Activated B cell treated with CpG ODN at 0.5 μM for 24 hours (primary cell): ENCODE results near the gene AP2A2. TPM values are rescaled to one million over a fixed set of nuclear protein-coding genes. Genes with fewer than 3 reads are reported as not detected.

ENCODE experiments used
- ATAC-seq: fragments of 200-7000 bp; cut with Tn5 transposase; one replicate; pipeline ENCODE4 v1.10.0; 2021; ENCODE audit warnings: low read depth, mild to moderate bottlenecking, moderate library complexity
- CTCF ChIA-PET: fragments of 350-600 bp; sonication (Branson Sonifier 250); formaldehyde crosslinking; loops from one replicate; lab custom pipeline; 2021; ENCODE audit warnings: antibody characterized with exemption; lab: Charles Lee
- POLR2A ChIA-PET: fragments of 350-600 bp; sonication (Branson Sonifier 250); formaldehyde crosslinking; loops from one replicate; lab custom pipeline; 2021; ENCODE audit warnings: antibody characterized with exemption; lab: Charles Lee
- DNase-seq: peaks from one replicate; pipeline ENCODE4 v3.0.0; 2022
- H3K27ac Mint-ChIP-seq: one replicate; pipeline ENCODE4 v1.8.0; 2020; ENCODE audit warnings: mixed read lengths
- H3K27me3 Mint-ChIP-seq: one replicate; pipeline ENCODE4 v1.8.0; 2021; ENCODE audit warnings: mixed read lengths
- H3K36me3 Mint-ChIP-seq: one replicate; pipeline ENCODE4 v1.8.0; 2021; ENCODE audit warnings: low read depth, mixed read lengths
- H3K4me1 Mint-ChIP-seq: one replicate; pipeline ENCODE4 v1.8.0; 2021; ENCODE audit warnings: mixed read lengths
- H3K4me3 Mint-ChIP-seq: one replicate; pipeline ENCODE4 v1.8.0; 2020; ENCODE audit warnings: mild to moderate bottlenecking, mixed read lengths
- H3K9me3 Mint-ChIP-seq: one replicate; pipeline ENCODE4 v1.8.0; 2020; ENCODE audit warnings: mixed read lengths
- intact Hi-C: fragments of 100-400 bp; cut with micrococcal nuclease; formaldehyde crosslinking; loops from one replicate; pipeline ENCODE4 v1.15.1; 2024
- total RNA-seq: library from RNA; stranded (reverse); gene quantifications from 2 replicates; pipeline ENCODE4 v1.2.3, GENCODE V29; 2022
- TF ChIP-seq, protein P1 (sequence below): fragments of 200-600 bp; IDR thresholded peaks from one replicate; pipeline ENCODE4 v1.8.0; 2022; ENCODE audit warnings: antibody characterized with exemption, mild to moderate bottlenecking

The AP2A2 gene
- total RNA-seq, 1 donor from 2014 or later = 49.6 TPM

DNA sequence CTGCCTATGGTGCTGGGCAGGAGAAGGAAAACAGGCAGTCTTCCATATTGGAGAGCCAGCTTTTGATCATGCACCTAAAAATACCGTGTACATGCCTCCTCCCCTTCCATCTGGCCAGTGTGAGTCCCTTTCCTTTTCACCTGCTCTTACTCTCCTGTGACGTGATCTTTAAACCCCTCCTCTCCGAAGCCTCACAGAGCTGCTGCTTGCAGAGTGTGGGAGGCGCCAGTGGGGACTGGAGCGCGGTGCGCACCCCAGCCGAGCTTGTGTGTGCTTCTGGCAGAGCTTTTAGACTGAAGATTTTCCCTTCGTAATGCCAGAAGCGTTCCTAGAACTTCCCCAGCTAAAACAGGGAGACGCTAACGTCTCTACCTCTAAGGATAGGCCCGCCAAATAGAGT is 81.1 kb downstream of the AP2A2 start:
- Mint-ChIP-seq H3K27me3 (no peaks in the 10 kb centered on the region), H3K27ac (no peak overlapping the region), H3K4me3 (no peak overlapping the region), H3K4me1 (no peaks in the 10 kb centered on the region), H3K9me3 (no peaks in the 10 kb centered on the region), H3K36me3 (peaks cover 84% of the 10 kb centered on the region)
- ChIA-PET CTCF (no interaction called here), POLR2A (no interaction called here)
- intact Hi-C loops = no loop called here
- no peak for ATAC-seq
- DNase-seq = no peak
- TF ChIP-seq, protein P1, sequence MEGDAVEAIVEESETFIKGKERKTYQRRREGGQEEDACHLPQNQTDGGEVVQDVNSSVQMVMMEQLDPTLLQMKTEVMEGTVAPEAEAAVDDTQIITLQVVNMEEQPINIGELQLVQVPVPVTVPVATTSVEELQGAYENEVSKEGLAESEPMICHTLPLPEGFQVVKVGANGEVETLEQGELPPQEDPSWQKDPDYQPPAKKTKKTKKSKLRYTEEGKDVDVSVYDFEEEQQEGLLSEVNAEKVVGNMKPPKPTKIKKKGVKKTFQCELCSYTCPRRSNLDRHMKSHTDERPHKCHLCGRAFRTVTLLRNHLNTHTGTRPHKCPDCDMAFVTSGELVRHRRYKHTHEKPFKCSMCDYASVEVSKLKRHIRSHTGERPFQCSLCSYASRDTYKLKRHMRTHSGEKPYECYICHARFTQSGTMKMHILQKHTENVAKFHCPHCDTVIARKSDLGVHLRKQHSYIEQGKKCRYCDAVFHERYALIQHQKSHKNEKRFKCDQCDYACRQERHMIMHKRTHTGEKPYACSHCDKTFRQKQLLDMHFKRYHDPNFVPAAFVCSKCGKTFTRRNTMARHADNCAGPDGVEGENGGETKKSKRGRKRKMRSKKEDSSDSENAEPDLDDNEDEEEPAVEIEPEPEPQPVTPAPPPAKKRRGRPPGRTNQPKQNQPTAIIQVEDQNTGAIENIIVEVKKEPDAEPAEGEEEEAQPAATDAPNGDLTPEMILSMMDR = no peak

DNA sequence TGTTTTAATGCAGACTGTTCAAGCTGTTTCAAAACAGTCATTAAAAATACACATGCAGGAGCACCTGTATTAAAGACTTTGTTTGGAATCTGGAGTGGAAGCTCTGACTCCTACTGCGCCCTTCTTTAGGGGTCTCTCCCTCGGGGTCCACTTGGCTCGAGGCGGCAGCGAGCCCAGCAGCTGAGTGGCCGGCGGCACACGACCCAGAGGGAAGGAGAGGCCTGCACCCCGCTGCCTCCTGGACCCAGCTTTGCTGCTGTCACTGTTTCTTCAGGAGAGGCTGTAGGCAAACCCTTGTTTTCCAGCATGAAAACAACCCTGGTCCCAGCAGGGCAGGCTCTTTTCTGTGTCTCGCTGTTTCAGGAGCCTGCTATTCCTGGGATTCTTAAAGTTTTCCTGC is 81.6 kb downstream of the AP2A2 start:
- CTCF ChIA-PET = no interaction called here
- TF ChIP-seq, protein P1 = no peak

DNA sequence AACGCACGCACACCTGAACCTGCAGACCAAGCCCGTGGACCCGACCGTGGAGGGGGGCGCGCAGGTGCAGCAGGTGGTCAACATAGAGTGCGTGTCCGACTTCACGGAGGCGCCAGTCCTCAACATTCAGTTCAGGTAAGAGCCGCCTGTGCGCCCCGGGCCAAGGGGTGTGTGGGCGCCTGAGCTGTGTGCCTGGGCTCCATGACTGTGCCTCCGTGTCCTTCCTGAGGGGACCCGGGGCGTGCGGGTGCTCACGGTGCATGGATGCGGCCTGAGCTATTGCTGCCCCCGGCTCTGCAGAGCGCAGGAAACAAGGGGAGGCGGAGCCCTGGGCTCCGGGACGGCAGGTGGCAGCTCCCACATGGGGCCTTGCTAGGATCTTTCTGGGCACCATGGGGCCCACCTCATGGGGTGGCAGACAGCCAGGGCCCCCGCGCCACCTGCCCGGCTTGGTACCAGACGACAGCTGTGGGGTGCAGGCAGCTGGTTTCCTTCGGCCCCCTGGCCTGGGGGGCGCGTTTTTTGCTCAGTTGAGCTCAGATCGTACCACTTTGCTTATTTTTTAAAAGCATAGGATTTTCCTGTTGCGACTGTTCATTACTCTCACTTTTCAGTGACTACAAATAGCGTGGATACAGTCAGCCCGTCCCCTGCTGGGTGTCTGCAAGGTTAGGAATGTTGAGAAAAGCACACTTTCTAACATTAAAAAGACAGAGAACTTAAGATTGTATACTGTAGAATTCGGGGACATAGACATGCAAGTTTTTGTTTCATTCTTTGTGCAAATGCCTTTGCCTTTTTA is 82.5 kb downstream of the AP2A2 start:
- Mint-ChIP-seq H3K4me1 (no peaks in the 10 kb centered on the region), H3K27ac (no peak overlapping the region), H3K27me3 (no peaks in the 10 kb centered on the region), H3K4me3 (no peak overlapping the region), H3K9me3 (no peaks in the 10 kb centered on the region), H3K36me3 (peaks cover 75% of the 10 kb centered on the region)
- TF ChIP-seq, protein P1 = no peak
- POLR2A ChIA-PET = no interaction called here
- CTCF ChIA-PET = no interaction called here
- DNase-seq (no peak), ATAC-seq (no peak)
- intact Hi-C loops = no loop called here

More for the DNA sequence above, 81.6 kb downstream of the AP2A2 start:
- Mint-ChIP-seq H3K27me3 (no peaks in the 10 kb centered on the region), H3K36me3 (peaks cover 84% of the 10 kb centered on the region), H3K27ac (no peak overlapping the region), H3K4me1 (no peaks in the 10 kb centered on the region), H3K9me3 (no peaks in the 10 kb centered on the region), H3K4me3 (no peak overlapping the region)
- no peak for DNase-seq
- POLR2A ChIA-PET = no interaction called here
- intact Hi-C loops = no loop called here
- no peak for ATAC-seq

DNA sequence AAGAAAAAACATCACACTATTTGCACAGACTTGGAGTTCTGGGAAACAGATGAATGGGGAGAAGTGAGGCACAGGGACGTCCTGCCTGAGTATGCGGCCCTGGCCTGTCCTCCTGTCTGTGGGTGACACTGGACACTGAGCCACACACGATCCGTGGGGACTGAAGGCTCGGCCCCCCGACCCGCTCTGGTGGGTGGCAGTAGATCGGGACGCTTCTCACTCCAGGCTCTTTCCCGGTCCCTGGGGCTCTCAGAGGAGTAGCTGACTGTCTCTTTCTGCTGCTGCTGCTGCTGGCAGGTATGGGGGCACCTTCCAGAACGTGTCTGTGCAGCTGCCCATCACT is 83.1 kb downstream of the AP2A2 start:
- H3K4me3 Mint-ChIP-seq = no peak overlapping the region
- TF ChIP-seq, protein P1 = no peak
- CTCF ChIA-PET = no interaction called here
- DNase-seq (no peak), ATAC-seq (no peak)
- H3K4me1 Mint-ChIP-seq = no peaks in the 10 kb centered on the region
- intact Hi-C loops = no loop called here
- H3K27me3 Mint-ChIP-seq = no peaks in the 10 kb centered on the region
- POLR2A ChIA-PET = no interaction called here
- H3K9me3 Mint-ChIP-seq = no peaks in the 10 kb centered on the region
- no peak overlapping the region for H3K27ac Mint-ChIP-seq
- peaks cover 69% of the 10 kb centered on the region for H3K36me3 Mint-ChIP-seq

DNA sequence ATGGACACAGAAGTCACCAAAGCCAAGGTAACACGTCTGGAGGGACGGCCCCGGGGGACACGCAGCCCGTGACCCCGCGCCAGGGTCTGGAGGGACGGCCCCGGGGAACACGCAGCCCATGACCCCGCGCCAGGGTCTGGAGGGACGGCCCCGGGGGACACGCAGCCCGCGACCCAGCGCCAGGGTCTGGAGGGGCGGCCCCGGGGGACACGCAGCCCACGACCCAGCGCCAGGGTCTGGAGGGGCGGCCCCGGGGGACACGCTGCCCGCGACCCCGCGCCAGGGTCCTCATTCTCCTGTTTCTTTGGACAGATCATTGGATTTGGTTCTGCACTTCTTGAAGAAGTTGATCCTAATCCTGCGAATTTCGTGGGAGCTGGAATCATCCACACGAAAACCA is 83.7 kb downstream of the AP2A2 start:
- no peaks in the 10 kb centered on the region for H3K9me3 Mint-ChIP-seq
- H3K4me1 Mint-ChIP-seq = no peaks in the 10 kb centered on the region
- no peak for ATAC-seq
- ChIA-PET POLR2A (no interaction called here), CTCF (no interaction called here)
- no peak for DNase-seq
- peaks cover 63% of the 10 kb centered on the region for H3K36me3 Mint-ChIP-seq
- H3K4me3 Mint-ChIP-seq = no peak overlapping the region
- TF ChIP-seq, protein P1 = no peak
- H3K27ac Mint-ChIP-seq = no peak overlapping the region
- H3K27me3 Mint-ChIP-seq = no peaks in the 10 kb centered on the region
- intact Hi-C loops = no loop called here
